Stimulated activated CD4-positive, alpha-beta T cell treated with anti-CD3 and anti-CD28 coated beads, TNF-alpha, amount 100 ng/mL, for 4 hours (primary cell): ENCODE results near the gene GLRA1.
"Not testable (repeated sequence)": the region's sequence is repeated elsewhere in the genome, so short reads cannot be mapped to it uniquely, and the experiment has no call there.

Experiments used
- DNase-seq, 3 experiments: peaks; one replicate each; pipeline ENCODE4 v3.0.0-alpha.2; 2020; ENCODE audit warnings: low read depth in 3 of 3

The GLRA1 gene

GRCh38 chr5:151819830-151820229, 104.8 kb downstream of the GLRA1 start:
- no peak for DNase-seq

GRCh38 chr5:151815051-151815450, 109.6 kb downstream of the GLRA1 start:
- no peak for DNase-seq

GRCh38 chr5:151812757-151813309, 111.8 kb downstream of the GLRA1 start:
- DNase-seq: no peak

GRCh38 chr5:151811593-151812321, 112.9 kb downstream of the GLRA1 start:
- no peak for DNase-seq

GRCh38 chr5:151810897-151811296, 113.8 kb downstream of the GLRA1 start:
- DNase-seq: no peak

GRCh38 chr5:151810449-151810848, 114.2 kb downstream of the GLRA1 start:
- DNase-seq: no peak

GRCh38 chr5:151808451-151809169, 116.0 kb downstream of the GLRA1 start:
- DNase-seq: no peak

GRCh38 chr5:151805414-151806223, 119.0 kb downstream of the GLRA1 start:
- no peak for DNase-seq

- no peak for DNase-seq
Observed at GRCh38 chr5:151800532-151800931, 124.1 kb downstream of the GLRA1 start.

GRCh38 chr5:151799407-151799806, 125.2 kb downstream of the GLRA1 start:
- DNase-seq: no peak

GRCh38 chr5:151798674-151799073, 126.0 kb downstream of the GLRA1 start:
- DNase-seq: no peak

GRCh38 chr5:151795426-151795825, 129.2 kb downstream of the GLRA1 start:
- DNase-seq: no peak

- DNase-seq: no peak
Observed at GRCh38 chr5:151793358-151793757, 131.3 kb downstream of the GLRA1 start.

- DNase-seq: no peak
Observed at GRCh38 chr5:151787817-151788216, 136.8 kb downstream of the GLRA1 start.

- no peak for DNase-seq
Observed at GRCh38 chr5:151786468-151786867, 138.2 kb downstream of the GLRA1 start.

- DNase-seq: no peak
Observed at GRCh38 chr5:151784141-151784540, 140.5 kb downstream of the GLRA1 start.

GRCh38 chr5:151783664-151784063, 141.0 kb downstream of the GLRA1 start:
- DNase-seq: not testable (repeated sequence)

GRCh38 chr5:151781201-151781600, 143.4 kb downstream of the GLRA1 start:
- DNase-seq: no peak

- no peak for DNase-seq
Observed at GRCh38 chr5:151780348-151780747, 144.3 kb downstream of the GLRA1 start.

- no peak for DNase-seq
Observed at GRCh38 chr5:151779531-151780125, 145.0 kb downstream of the GLRA1 start.

- DNase-seq: no peak
Observed at GRCh38 chr5:151775025-151775606, 149.5 kb downstream of the GLRA1 start.
